GM18526 (cell line): ENCODE measurements around the gene GALNTL6.

Experiments
- POLR2A ChIP-seq: IDR thresholded peaks from 3 replicates; pipeline ENCODE4 v1.6.1; 2011; ENCODE audit not compliant: insufficient read length; ENCODE audit errors: extremely low read depth

GALNTL6 gene

DNA sequence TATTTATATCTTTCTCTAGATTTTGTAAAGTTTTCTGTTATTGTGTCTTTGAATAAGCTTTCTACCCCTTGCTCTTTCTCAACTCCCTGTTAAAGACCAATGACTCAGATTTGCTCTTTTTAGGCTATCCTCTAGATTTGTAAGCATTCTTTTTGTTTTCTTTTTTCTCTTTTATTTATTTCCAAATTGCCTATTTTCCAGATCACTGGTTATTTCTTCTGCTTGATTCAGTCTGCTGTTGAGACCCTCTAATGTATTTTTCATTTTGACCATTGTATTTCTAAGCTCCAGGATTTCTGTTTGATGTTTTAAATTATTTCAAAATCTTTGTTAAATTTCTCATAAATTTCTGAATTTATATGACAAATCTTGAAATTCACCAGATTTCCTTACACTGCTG lies 892.8 kb downstream of the GALNTL6 start:
- TF ChIP-seq POLR2A = no peak

GRCh38 chr4:172707622-172708021 lies 894.4 kb downstream of the GALNTL6 start:
- no peak for TF ChIP-seq POLR2A

- TF ChIP-seq POLR2A = no peak
These were observed 895.0 kb downstream of the GALNTL6 start for GRCh38 chr4:172708184-172708583.

DNA sequence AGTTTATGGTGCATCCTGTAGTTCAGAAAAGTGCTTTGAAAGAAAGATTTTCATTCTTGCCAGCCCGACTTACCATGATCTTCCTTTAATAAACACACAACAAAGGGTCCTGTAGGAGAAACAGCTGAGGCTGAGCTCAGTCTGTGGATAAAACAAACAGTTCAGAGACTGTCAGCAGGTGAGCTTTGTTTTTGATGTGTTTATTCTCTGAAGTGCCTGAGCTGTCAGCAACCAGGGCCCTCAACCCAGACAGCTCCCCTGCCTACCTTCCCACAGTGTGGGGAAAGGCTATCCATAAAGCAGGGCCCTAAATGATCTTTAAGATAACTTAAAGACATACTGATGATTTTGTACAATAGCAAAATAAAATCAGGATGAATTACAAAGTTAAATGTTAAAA lies 896.2 kb downstream of the GALNTL6 start:
- no peak for TF ChIP-seq POLR2A

DNA sequence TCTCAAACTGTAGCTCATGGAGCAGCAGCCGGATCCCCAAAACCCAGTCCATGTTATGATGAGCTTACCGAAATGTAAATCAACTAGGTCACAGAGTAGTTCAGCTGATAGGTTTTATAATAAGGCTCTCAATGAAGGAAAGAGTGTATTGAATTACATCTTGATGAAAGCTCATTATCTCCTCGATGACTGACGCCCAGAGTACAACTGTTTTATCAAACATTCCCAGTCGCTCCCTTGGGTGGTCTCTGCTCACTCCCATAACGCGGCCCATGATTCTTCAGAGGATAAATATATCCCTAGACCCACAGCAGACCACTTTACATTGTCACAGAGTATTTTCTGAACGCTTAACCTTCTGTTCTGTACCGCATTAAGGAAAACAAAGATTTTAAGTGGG lies 903.1 kb downstream of the GALNTL6 start:
- TF ChIP-seq POLR2A = no peak

DNA sequence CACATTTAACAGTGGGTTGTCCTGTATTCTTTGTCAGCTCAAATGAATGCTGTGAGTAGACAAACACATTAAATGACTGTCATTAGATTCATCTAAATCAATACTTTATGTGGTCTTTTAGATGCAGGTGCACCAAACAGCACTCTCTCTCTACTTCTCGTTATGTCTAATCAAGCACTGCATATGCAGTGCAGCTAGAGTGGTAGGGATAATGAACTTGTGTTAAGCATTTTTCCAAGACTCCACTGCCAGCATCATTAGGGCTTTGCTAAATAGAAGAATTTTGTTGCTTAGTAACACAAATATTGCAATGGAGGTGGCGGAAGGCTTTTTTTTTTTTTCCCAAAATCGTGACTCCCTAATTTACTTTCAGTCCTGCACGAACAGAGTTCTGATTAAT lies 908.5 kb downstream of the GALNTL6 start:
- no peak for TF ChIP-seq POLR2A

DNA sequence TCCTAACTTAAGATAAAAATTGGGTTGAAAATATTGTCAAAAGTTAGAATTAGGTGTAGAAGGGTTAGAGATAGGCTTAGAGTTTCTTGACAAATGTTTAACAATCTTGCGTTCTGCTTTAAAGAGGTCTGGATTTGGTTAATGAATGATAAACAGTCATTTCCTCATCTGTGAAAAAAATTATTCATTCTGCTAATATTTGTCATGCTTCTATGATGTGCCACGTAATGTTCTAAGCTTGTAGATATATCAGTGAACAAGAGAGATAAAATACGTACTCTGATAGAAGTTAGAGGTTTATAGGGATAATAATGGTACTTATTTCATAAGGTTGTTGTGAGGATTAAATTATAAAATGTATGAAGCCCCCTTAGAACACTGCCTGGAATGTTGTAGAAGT lies 912.4 kb downstream of the GALNTL6 start:
- no peak for TF ChIP-seq POLR2A

- TF ChIP-seq POLR2A = no peak
These were observed 912.8 kb downstream of the GALNTL6 start for GRCh38 chr4:172726001-172726423.

DNA sequence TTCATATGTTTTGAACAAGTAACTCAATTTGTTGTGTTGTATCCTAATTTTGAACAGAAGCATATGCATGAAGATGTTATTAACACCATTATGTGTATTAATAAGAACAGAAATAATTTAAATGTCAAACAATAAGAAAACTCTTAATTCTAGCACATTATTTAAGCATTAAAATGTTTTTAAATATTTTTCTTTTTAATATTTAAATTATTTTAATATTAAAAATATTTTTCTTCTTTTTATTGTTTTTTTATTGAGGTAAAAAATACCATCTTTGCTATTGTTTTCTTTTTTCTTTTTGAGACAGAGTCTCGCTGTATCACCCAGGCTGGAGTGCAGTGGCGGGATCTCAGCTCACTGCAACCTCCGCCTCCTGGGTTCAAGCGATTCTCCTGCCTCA lies 914.4 kb downstream of the GALNTL6 start:
- TF ChIP-seq POLR2A = no peak

GRCh38 chr4:172734555-172734954 lies 921.4 kb downstream of the GALNTL6 start:
- no peak for TF ChIP-seq POLR2A

DNA sequence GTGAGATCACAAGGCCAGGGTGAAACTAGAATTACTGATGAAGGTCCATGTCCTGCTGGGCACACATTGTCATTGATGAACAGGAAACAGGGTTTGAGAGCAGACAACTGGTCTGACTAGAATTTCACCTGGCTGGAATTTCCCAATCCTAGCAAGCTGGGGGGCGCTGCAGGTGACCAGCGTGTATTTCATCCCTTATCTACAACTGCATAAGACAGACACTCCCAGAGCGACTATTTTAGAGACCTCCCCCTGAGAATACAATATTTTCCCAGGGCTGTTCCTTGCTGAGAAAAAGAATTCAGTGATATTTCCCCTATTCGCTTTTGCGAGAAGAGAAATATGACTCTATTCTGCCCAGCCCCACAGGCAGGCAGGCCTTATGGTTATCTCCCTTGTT lies 922.8 kb downstream of the GALNTL6 start:
- TF ChIP-seq POLR2A = no peak

- TF ChIP-seq POLR2A = no peak
These were observed 927.2 kb downstream of the GALNTL6 start for GRCh38 chr4:172740434-172740833.

DNA sequence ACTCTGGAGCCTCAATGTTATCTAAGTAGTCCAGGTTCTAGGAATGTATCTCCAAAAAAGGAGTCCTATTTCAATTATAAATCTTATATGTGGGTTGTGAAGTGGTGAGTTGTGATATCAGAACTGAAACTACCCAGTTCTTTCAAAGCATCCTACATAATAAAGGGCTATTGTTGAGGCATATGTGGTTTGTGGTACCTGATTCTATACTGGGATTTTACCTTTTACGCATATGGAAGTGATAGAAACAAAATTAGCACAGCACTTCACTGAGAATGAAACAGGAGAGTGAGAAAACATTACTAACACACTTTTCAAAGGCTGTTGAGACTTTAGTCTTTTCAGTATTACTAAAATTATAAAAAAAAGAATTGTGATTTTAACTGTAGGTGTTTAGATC lies 937.7 kb downstream of the GALNTL6 start:
- TF ChIP-seq POLR2A = no peak

- no peak for TF ChIP-seq POLR2A
These were observed 938.3 kb downstream of the GALNTL6 start for GRCh38 chr4:172751550-172751949.

DNA sequence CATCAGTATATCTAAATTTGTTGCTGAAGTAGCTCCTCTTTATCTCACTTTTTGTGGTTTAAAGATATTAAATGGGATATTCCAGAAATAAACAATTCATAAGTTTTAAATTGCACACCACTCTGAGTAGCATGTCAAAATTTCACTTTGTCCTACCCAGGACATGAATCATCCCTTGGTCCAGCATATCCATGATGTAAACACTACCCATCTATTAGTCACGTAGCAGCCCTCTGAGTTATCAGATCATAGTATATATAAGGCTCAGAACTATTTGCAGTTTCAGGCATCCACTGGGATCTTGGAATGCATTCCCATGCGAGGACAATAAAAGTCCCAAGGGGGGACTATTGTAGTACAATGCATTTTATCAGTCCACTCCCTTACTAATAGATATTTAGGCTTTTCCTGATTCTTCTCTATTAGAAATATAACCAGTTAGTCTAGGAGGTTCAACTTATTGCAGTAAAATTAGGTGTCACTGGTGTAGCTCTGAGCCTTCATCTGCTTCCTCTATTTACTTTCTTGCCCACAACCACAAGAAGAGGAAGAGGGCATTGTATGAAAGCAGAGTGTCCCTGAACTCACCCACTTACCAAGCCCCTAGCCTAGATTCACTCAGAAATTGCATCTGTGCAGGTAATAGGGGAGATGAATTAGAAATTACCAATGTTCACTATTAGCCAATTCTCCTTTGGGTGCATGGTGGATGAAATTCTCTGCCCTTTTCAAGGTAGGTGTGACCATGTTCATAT lies 945.6 kb downstream of the GALNTL6 start:
- TF ChIP-seq POLR2A = no peak

DNA sequence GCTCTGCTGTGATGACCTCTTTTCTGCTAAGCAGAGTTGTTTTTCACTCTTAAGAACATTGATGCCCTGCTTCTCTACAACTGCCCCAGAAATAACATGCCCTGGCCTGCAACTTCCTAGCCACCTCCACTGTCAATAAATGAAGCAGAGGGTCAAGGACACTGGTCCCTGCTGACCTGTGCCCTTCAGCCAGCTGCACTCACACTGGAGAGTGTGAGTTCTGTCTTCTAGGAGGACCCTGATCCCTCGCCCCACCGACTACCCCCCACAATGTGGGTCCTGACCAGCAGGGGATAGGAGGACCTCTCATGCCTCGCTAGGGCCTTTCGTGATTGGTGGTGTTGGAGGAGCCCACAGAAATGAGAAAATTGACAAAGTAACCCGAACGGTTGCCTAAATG lies 947.3 kb downstream of the GALNTL6 start:
- TF ChIP-seq POLR2A = no peak

DNA sequence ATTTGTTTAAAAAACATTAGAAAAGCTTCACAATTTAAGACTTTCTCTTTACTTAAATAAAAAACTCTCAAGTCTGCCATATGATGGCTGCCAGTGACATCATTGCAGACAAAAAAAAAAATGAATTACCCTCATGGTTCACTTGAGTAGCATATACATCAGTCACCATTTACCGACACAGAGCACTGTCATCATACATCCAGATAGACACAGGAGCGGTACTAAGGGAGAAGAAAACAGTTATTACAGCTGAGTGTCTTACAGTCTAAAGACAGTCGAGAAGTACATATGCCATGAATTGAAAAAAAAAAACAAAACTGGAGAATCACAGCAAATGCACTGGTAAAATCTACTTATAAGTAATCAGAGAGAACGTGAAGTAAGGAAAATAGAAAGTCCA lies 949.7 kb downstream of the GALNTL6 start:
- TF ChIP-seq POLR2A = no peak
